HG02840 (cell line): ENCODE data around the gene LPAR6.
"Not testable (repeated sequence)": the region's sequence is repeated elsewhere in the genome, so short reads cannot be mapped to it uniquely, and the experiment has no call there.

Experiments used
- ATAC-seq: cut with Tn5 transposase; IDR thresholded peaks from one replicate; pipeline ENCODE4 v1.9.1; 2021; ENCODE audit warnings: mild to moderate bottlenecking, moderate library complexity, moderate number of reproducible peaks; ENCODE audit not compliant: unreplicated experiment, low FRiP score

Gene LPAR6

GRCh38 chr13:48412881-48413351 is at the start of gene LPAR6:
Gene LPAR6, minus strand, starts transcription at chr13:48413113. Its CDS starts 690 bp downstream, at chr13:48412423.
- no peak for ATAC-seq

DNA sequence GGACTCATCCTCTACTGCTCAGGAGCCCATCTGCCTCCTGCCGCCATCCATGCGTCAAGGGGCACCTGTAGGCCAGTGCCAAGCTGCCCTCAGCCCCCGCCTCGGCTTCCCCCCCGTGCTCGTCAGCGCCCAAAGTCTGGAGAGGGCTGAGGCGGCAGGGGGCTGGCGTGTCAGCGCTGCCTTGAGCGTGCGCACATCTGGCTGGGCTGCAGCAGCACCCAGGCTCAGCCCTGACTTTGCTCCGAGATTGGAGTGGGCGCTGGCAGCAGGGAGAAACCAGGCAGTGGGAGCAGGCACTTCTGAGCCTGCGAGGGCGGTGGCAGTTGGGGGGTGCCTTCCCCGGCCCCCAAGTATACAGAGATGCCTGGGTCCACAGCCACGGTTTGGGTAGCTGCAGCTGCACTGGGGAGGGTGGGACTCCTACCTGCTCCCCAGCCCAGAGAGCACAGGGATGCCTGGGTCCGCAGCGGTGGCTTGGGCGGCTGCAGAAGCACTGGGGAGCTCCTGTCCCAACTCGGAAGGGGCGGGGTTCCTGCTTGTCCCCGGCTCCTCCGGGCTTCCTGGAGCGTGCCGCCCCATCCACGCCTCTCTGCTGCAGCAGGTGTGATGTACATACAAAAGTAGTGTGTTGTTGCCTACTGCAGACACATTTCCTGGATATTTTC is 44.8 kb upstream of the LPAR6 start:
- no peak for ATAC-seq

DNA sequence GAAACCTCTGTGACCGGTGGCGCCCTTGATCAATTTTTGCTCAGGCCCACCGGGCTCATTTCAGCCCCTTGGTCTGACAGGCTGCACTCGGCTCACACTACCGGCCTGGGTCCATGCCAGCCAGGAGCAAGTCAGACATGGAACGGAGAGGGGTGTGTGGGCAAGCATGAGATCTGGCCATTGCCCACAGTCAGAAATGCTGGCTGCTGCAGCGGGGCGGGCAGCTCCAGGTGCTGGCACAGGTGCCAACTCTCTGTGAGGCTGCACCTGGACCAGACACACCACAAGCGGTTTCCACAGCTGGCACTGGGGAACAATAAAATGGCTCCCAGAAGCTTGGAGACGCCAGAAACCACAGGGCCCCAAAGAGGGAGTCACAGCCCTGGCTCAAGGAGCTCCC is 43.6 kb upstream of the LPAR6 start:
- ATAC-seq: no peak

DNA sequence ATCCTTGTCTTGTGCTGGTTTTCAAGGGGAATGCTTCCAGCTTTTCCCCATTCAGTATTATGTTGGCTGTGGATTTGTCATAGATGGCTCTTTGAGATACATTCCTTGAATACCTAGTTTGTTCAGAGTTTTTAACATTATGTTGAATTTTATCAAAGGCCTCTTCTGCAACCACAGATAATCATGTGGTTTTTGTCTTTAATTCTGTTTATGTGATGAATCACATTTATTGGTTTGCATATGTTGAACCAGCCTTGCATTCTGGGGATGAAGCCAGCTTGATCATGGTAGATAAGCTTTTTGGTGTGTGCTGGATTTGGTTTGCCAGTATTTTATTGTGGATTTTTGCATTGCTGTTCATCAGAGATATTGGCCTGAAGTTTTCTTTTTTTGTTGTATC is 38.3 kb upstream of the LPAR6 start:
- ATAC-seq: not testable (repeated sequence)

DNA sequence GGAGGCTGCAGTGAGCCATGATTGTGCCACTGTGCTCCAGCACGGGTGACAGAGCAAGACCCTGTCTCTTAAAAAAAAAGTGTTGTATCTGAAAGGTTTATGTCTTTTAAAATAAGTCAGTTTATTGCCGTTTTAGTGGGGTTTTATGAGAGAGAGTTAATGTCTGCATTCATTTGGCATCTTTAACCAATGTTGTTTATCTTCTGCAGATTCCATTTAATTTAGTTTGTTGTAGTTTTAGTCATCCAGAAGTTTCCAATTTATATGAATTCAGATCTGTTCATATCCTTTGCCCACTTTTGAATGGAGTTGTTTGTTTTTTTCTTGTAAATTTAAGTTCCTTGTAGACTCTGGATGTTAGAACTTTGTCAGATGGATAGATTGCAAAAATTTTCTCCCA is 36.7 kb upstream of the LPAR6 start:
- ATAC-seq: no peak

- no peak for ATAC-seq
Observed at GRCh38 chr13:48448959-48449614, 36.2 kb upstream of the LPAR6 start.

GRCh38 chr13:48448285-48448958 is 35.5 kb upstream of the LPAR6 start:
- ATAC-seq: no peak

DNA sequence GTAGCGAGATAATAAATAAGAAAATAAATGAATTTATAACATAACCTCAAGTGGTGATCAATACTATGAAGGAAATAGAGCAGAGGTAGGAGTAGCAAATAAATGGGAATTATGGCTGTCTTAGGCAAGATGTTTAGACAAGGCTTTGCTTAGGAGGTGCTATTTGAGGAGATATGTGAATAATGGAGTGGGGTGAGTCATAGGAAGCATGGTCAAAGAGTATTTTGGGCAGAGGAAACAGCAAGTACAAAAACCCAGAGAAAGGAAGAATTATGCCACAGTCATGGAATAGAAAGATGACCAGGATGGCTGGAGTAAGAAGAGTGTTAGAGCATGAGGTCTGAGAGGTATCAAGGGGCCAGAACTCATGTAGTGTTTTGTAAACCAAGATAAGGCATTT is 33.6 kb upstream of the LPAR6 start:
- no peak for ATAC-seq

- no peak for ATAC-seq
Observed at GRCh38 chr13:48443442-48444208, 30.7 kb upstream of the LPAR6 start.

DNA sequence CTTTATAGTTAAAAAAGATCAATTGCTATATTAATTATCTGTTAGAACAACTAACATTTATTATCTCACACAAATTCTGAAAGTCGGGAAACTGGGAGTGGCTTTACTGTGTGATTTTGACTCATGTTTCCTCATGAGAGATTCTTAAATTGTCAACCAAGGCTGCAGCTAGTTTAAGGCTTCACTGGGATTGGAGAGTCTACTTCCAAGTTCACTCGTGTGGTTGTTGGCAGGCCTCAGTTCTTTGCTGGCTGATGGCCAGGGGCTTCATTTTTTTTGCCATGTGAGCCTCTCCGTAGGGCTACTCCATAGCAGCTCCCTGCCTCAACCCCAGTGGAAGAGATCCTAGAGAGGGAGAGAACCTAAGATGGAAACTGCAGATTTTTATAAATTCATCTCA is 24.5 kb upstream of the LPAR6 start:
- no peak for ATAC-seq

- ATAC-seq: no peak
Observed at GRCh38 chr13:48436661-48437288, 23.9 kb upstream of the LPAR6 start.

DNA sequence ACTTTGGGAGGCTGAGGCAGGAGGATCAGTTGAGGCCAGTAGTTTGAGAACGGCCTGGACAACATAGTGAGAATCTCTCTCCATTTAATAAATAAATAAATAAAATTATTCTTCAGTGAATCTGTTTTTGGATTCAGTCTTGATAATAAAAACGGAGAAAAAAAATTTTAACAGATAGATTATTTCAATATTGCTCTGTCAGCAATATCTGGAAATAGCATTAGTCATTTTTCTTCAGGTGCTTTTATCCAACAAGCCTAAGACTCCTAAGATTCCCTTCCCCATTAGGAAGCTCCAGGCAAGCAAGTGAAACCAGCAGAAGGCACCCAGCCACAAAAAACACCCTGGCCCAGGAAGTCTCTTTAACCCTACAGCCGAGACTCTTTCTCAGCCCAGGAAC is 21.3 kb upstream of the LPAR6 start:
- no peak for ATAC-seq

- ATAC-seq: no peak
Observed at GRCh38 chr13:48431987-48432615, 19.2 kb upstream of the LPAR6 start.

DNA sequence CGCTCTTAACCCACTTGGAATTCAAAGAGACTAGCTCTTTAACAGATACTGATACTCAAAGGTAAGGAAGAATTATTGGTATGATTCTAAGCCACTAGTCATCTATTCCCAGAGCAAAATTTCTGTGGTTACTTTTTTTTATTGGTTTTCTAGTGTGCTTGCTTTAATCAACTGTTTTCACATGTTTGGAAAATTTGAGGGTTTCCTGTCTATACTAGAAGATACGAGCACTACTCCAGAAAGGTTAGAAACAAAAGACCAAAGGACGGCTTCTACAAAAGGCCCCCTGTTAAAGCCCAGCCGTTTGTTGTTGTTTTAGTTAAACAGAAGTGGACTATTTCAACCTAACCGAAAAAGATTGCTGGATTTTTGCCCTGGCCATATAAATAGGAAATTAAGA is 18.5 kb upstream of the LPAR6 start:
- no peak for ATAC-seq

GRCh38 chr13:48429886-48430285 is 17.0 kb upstream of the LPAR6 start:
- ATAC-seq: no peak

- ATAC-seq: no peak
Observed at GRCh38 chr13:48429036-48429435, 16.1 kb upstream of the LPAR6 start.

- not testable (repeated sequence) for ATAC-seq
Observed at GRCh38 chr13:48426755-48427298, 13.9 kb upstream of the LPAR6 start.

- no peak for ATAC-seq
Observed at GRCh38 chr13:48426052-48426451, 13.1 kb upstream of the LPAR6 start.

- no peak for ATAC-seq
Observed at GRCh38 chr13:48424212-48424611, 11.3 kb upstream of the LPAR6 start.

DNA sequence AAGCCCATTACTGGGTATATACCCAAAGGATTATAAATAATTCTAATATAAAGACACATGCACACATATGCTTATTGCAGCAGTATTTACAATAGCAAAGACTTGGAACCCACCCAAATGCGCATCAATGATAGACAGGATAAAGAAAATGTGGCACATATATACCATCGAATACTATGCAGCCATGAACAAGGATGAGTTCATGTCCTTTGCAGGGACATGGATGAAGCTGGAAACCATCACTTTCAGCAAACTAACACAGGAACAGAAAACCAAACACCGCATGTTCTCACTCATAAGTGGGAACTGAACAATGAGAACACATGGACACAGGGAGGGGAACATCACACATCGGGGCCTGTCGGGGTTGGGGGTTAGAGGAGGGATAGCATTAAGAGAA is 9.1 kb upstream of the LPAR6 start:
- ATAC-seq: not testable (repeated sequence)
